HepG2 (cell line): ENCODE measurements around the gene PCIF1. TPM values are rescaled to one million over a fixed set of nuclear protein-coding genes. Genes with fewer than 3 reads are reported as not detected.

Experiments used
- AGO2 ChIP-seq: fragments of 200-400 bp; formaldehyde crosslinking; optimal IDR thresholded peaks from 2 replicates; pipeline ENCODE3; 2017; ENCODE audit warnings: mild to moderate bottlenecking, low read depth, low read length, moderate library complexity
- GRHL1 ChIP-seq: sonication (generic); formaldehyde crosslinking; conservative IDR thresholded peaks from 2 replicates; pipeline ENCODE4 v1.8.0; 2022; ENCODE audit warnings: missing genetic modification reagents
- HIC2 ChIP-seq: sonication (generic); formaldehyde crosslinking; IDR thresholded peaks from 2 replicates; pipeline ENCODE4 v1.9.0; 2022; ENCODE audit warnings: low read depth, missing genetic modification reagents
- HMGA1 ChIP-seq: sonication (generic); formaldehyde crosslinking; conservative IDR thresholded peaks from 2 replicates; pipeline ENCODE4 v1.4.0; 2020; ENCODE audit warnings: missing genetic modification reagents
- MXD1 ChIP-seq: sonication (generic); formaldehyde crosslinking; IDR thresholded peaks from 2 replicates; pipeline ENCODE4 v1.4.0; 2020; ENCODE audit warnings: mild to moderate bottlenecking, missing genetic modification reagents
- NFAT5 ChIP-seq: sonication (generic); formaldehyde crosslinking; IDR thresholded peaks from 2 replicates; pipeline ENCODE4 v1.4.0; 2020; ENCODE audit warnings: missing genetic modification reagents
- RNF219 ChIP-seq: sonication (generic); formaldehyde crosslinking; IDR thresholded peaks from 2 replicates; pipeline ENCODE4 v1.5.0; 2020; ENCODE audit warnings: mild to moderate bottlenecking, missing genetic modification reagents
- SALL1 ChIP-seq: sonication (generic); formaldehyde crosslinking; IDR thresholded peaks from 2 replicates; pipeline ENCODE4 v1.8.0; 2022; ENCODE audit warnings: mild to moderate bottlenecking, missing genetic modification reagents
- SOX5 ChIP-seq: IDR thresholded peaks from 2 replicates; pipeline ENCODE4 v1.6.1; 2016; ENCODE audit warnings: borderline replicate concordance
- ZBTB46 ChIP-seq: sonication (generic); formaldehyde crosslinking; IDR thresholded peaks from 2 replicates; pipeline ENCODE4 v1.4.0; 2020; ENCODE audit warnings: mild to moderate bottlenecking, missing genetic modification reagents, borderline replicate concordance
- ZNF160 ChIP-seq: sonication (generic); formaldehyde crosslinking; IDR thresholded peaks from 2 replicates; pipeline ENCODE4 v1.8.0; 2022; ENCODE audit warnings: mild to moderate bottlenecking, inconsistent platforms, missing genetic modification reagents
- ZNF556 ChIP-seq: sonication (generic); formaldehyde crosslinking; IDR thresholded peaks from 2 replicates; pipeline ENCODE4 v1.4.0; 2020; ENCODE audit warnings: mild to moderate bottlenecking, missing genetic modification reagents, borderline replicate concordance
- ZNF75D ChIP-seq: sonication (generic); formaldehyde crosslinking; IDR thresholded peaks from 2 replicates; pipeline ENCODE4 v1.8.1; 2023; ENCODE audit warnings: missing genetic modification reagents, mild to moderate bottlenecking, borderline replicate concordance
- ZNF775 ChIP-seq: sonication (generic); formaldehyde crosslinking; IDR thresholded peaks from 2 replicates; pipeline ENCODE4 v1.4.0; 2020; ENCODE audit warnings: missing genetic modification reagents, mild to moderate bottlenecking, moderate library complexity, borderline replicate concordance
- polyA plus RNA-seq, 8 experiments: library from polyadenylated mRNA; depleted of rRNA in 3 of 8; stranded (reverse) in 7 of 8; unstranded in 1 of 8; fragments of >200 nt; fragmentation: Illumina TruSeq in 4 of 8; extraction: Trizol in 4 of 8; gene quantifications; 2 replicates each; pipeline versions ENCODE4 v1.2.1 to v1.2.3, GENCODE V29; 2011 to 2016; ENCODE audit warnings: low read depth in 4 of 8, missing spikeins in 1 of 8, mixed read lengths in 1 of 8; ENCODE audit not compliant: insufficient read depth in 1 of 8
- total RNA-seq, 5 experiments: library from RNA; depleted of rRNA; stranded (reverse); fragments of >200 nt; fragmentation: Illumina TruSeq; extraction: Trizol; gene quantifications; 2 replicates each; pipeline ENCODE4 v1.2.3, GENCODE V29; 2016; ENCODE audit warnings: low read depth in 1 of 5

The PCIF1 gene
- total and polyA plus RNA-seq, 2 of the 13 experiments (the other 11 are each of a cell fraction or from before 2014, with no cell fraction given) = 20.9 to 24.4 TPM

- TF ChIP-seq ZBTB46 (no peak), ZNF556 (CRISPR knock-in tag) (no peak), RNF219 (CRISPR knock-in tag) (no peak), ZNF160 (CRISPR knock-in tag) (no peak), HIC2 (CRISPR knock-in tag) (no peak), GRHL1 (CRISPR knock-in tag) (no peak), ZNF75D (no peak; the same call in 1 of the 2 replicates), MXD1 (CRISPR knock-in tag) (no peak), NFAT5 (CRISPR knock-in tag) (no peak), ZNF775 (CRISPR knock-in tag) (no peak), SOX5 (CRISPR knock-in tag) (no peak), HMGA1 (CRISPR knock-in tag) (no peak), AGO2 (peak; percentile 69), SALL1 (no peak)
Measured at GRCh38 chr20:45904583-45905504, 29.6 kb upstream of the PCIF1 start (continued).
